ENCODE measurements around the gene SPTAN1.

GRCh38 chr9:128627127-128627715, 74.8 kb downstream of the SPTAN1 start:
- TF ChIP-seq CTCF (IDR thresholded peaks at IDR 0.05) (no peak), POLR2A (IDR thresholded peaks at IDR 0.05) (no peak)
